G401.6 (cell line): ENCODE results near the gene TTC28.
"Not testable (repeated sequence)": the region's sequence is repeated elsewhere in the genome, so short reads cannot be mapped to it uniquely, and the experiment has no call there.

Source experiments
- FAIRE-seq: peaks from 2 replicates; lab custom pipeline; 2012; peaks lifted over from hg19 to GRCh38; lab: Jason Lieb, UNC

The TTC28 gene

GRCh38 chr22:28557184-28557583 is 122.5 kb downstream of the TTC28 start:
- no peak for FAIRE-seq

GRCh38 chr22:28553108-28553866 is 126.4 kb downstream of the TTC28 start:
- FAIRE-seq, result not testable (repeated sequence)

- FAIRE-seq, result no peak
Measured at GRCh38 chr22:28548406-28548805, 131.2 kb downstream of the TTC28 start.

- FAIRE-seq, result no peak
Measured at GRCh38 chr22:28547132-28547842, 132.4 kb downstream of the TTC28 start.

- no peak for FAIRE-seq
Measured at GRCh38 chr22:28544431-28544868, 135.2 kb downstream of the TTC28 start.

GRCh38 chr22:28542980-28543621 is 136.5 kb downstream of the TTC28 start:
- no peak for FAIRE-seq

- FAIRE-seq, result no peak
Measured at GRCh38 chr22:28541137-28541536, 138.5 kb downstream of the TTC28 start.

- FAIRE-seq, result no peak
Measured at GRCh38 chr22:28538922-28539321, 140.7 kb downstream of the TTC28 start.

- not testable (repeated sequence) for FAIRE-seq
Measured at GRCh38 chr22:28530565-28530964, 149.1 kb downstream of the TTC28 start.

- not testable (repeated sequence) for FAIRE-seq
Measured at GRCh38 chr22:28529144-28529543, 150.5 kb downstream of the TTC28 start.

GRCh38 chr22:28521451-28521850 is 158.2 kb downstream of the TTC28 start:
- FAIRE-seq, result no peak

GRCh38 chr22:28514321-28514821 is 165.3 kb downstream of the TTC28 start:
- no peak for FAIRE-seq

GRCh38 chr22:28512387-28512786 is 167.3 kb downstream of the TTC28 start:
- FAIRE-seq, result not testable (repeated sequence)

GRCh38 chr22:28507896-28508295 is 171.7 kb downstream of the TTC28 start:
- no peak for FAIRE-seq

GRCh38 chr22:28506150-28506535 is 173.5 kb downstream of the TTC28 start:
- no peak for FAIRE-seq

GRCh38 chr22:28505416-28506149 is 174.1 kb downstream of the TTC28 start:
- FAIRE-seq, result no peak

- FAIRE-seq, result no peak
Measured at GRCh38 chr22:28500006-28500405, 179.6 kb downstream of the TTC28 start.

GRCh38 chr22:28498044-28498443 is 181.6 kb downstream of the TTC28 start:
- no peak for FAIRE-seq

GRCh38 chr22:28497188-28497587 is 182.5 kb downstream of the TTC28 start:
- FAIRE-seq, result no peak

- not testable (repeated sequence) for FAIRE-seq
Measured at GRCh38 chr22:28491289-28491688, 188.4 kb downstream of the TTC28 start.

GRCh38 chr22:28488825-28489224 is 190.8 kb downstream of the TTC28 start:
- FAIRE-seq, result no peak

GRCh38 chr22:28484662-28485061 is 195.0 kb downstream of the TTC28 start:
- FAIRE-seq, result no peak
